Keratinocyte (primary cell): ENCODE results near the gene UNK.

ENCODE experiments used
- CTCF ChIP-seq, 3 experiments: IDR thresholded peaks in 1 of 3; conservative IDR thresholded peaks in 1 of 3; optimal IDR thresholded peaks in 1 of 3; 2 replicates in 2 of 3; 3 replicates in 1 of 3; pipeline versions ENCODE3 to v1.5.1; 2011; ENCODE audit warnings: low read length in 3 of 3, mild to moderate bottlenecking in 3 of 3, moderate library complexity in 2 of 3, control low read depth in 1 of 3, inconsistent platforms in 1 of 3; ENCODE audit not compliant: insufficient read depth in 2 of 3; ENCODE audit errors: extremely low read depth in 1 of 3
- EZH2 ChIP-seq: IDR thresholded peaks from one replicate; pipeline ENCODE4 v1.6.1; 2012; ENCODE audit warnings: inconsistent platforms, mild to moderate bottlenecking, low read length, moderate library complexity

GRCh38 chr17:75785016-75785890 lies 647 bp downstream of the UNK start:
- TF ChIP-seq CTCF (optimal IDR thresholded peaks at IDR 0.05 in 1 of 3, IDR thresholded peaks at IDR 0.05 in 1 of 3, conservative IDR thresholded peaks at IDR 0.05 in 1 of 3; ENCODE audit: extremely low read depth in 1 of 3, insufficient read depth in 2 of 3, low read length in 3 of 3) (no peak), EZH2 (no peak)
